ENCODE measurements around the gene AKR1C2.

GRCh38 chr10:5018134-5018533 is 14.5 kb upstream of the AKR1C2 start:
- TF ChIP-seq EP300 (IDR thresholded peaks at IDR 0.05; ENCODE audit: low read depth) = no peak
- no peak for TF ChIP-seq CTCF (IDR thresholded peaks at IDR 0.05)

All from transverse colon (tissue), 3 donors.